ENCODE data around the gene RIT2. TPM values are rescaled to one million over a fixed set of nuclear protein-coding genes. Genes with fewer than 3 reads are reported as not detected.

The RIT2 gene
- polyA plus RNA-seq, 1 donor from 2014 or later, result 1.1 TPM

DNA sequence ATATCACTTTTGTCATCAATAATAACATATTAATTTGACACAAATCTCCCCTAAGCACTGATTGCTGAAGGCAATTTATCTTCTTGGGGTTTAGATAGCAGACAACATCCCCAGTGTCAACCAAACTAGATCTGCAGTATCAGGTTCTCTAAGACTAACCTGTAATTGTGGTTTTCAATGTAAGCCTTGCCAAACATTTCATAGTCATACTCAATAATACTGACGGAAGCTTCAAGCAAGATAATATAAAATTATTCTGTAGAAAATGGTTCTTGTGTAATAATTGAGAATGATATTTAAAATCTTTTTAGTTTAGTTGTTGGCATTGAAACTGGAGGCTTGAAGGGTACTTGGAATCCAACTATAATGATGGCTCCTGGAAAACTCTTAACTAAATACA lies 186.3 kb downstream of the RIT2 start:
- H4K20me1 ChIP-seq (ENCODE audit: insufficient read depth), result no peaks in the 10 kb centered on the region
- H3K36me3 ChIP-seq (ENCODE audit: insufficient read depth, low read length), result no peaks in the 10 kb centered on the region
- no peak overlapping the region for H3K9ac ChIP-seq (ENCODE audit: low read length)
- H3F3A ChIP-seq (ENCODE audit: insufficient read depth, low read length, poor library complexity, severe bottlenecking), result no peaks in the 10 kb centered on the region
- H3K4me3 ChIP-seq (ENCODE audit: low read length), result no peak overlapping the region
- no peaks in the 10 kb centered on the region for H3K9me3 ChIP-seq (ENCODE audit: low read length)
- H3K27ac ChIP-seq (ENCODE audit: low read length), result no peak overlapping the region
- TF ChIP-seq RAD21 (conservative IDR thresholded peaks at IDR 0.05), result no peak
- TF ChIP-seq TAF1 (IDR thresholded peaks at IDR 0.05; ENCODE audit: low read depth), result no peak
- TF ChIP-seq MXI1 (conservative IDR thresholded peaks at IDR 0.05; ENCODE audit: poor library complexity, severe bottlenecking), result no peak
- no peak for TF ChIP-seq EZH2 (IDR thresholded peaks at IDR 0.05; ENCODE audit: borderline replicate concordance, insufficient read depth, low read length, poor library complexity, severe bottlenecking)
- TF ChIP-seq CTCF (IDR thresholded peaks at IDR 0.05; ENCODE audit: poor library complexity, severe bottlenecking), result no peak
- H3K79me2 ChIP-seq (replicated peaks; ENCODE audit: insufficient read depth, low read length), result no peaks in the 10 kb centered on the region
- no peaks in the 10 kb centered on the region for H3K27me3 ChIP-seq (ENCODE audit: insufficient read depth, low read depth, low read length)
- no peak overlapping the region for H3K4me2 ChIP-seq (ENCODE audit: low read length)
- no peak overlapping the region for H2AFZ ChIP-seq (ENCODE audit: low read depth, low read length)
- H3K9me2 ChIP-seq (ENCODE audit: insufficient read depth, low read length), result no peaks in the 10 kb centered on the region

- Histone ChIP-seq H3F3A (ENCODE audit: insufficient read depth, low read length, poor library complexity, severe bottlenecking) (no peaks in the 10 kb centered on the region), H3K27me3 (ENCODE audit: insufficient read depth, low read depth, low read length) (no peaks in the 10 kb centered on the region), H3K4me2 (ENCODE audit: low read length) (no peak overlapping the region), H3K79me2 (replicated peaks; ENCODE audit: insufficient read depth, low read length) (no peaks in the 10 kb centered on the region), H3K4me3 (ENCODE audit: low read length) (no peak overlapping the region), H3K9ac (ENCODE audit: low read length) (no peak overlapping the region), H3K27ac (ENCODE audit: low read length) (no peak overlapping the region), H4K20me1 (ENCODE audit: insufficient read depth) (no peaks in the 10 kb centered on the region), H3K9me2 (ENCODE audit: insufficient read depth, low read length) (no peaks in the 10 kb centered on the region), H3K9me3 (ENCODE audit: low read length) (no peaks in the 10 kb centered on the region), H2AFZ (ENCODE audit: low read depth, low read length) (no peak overlapping the region), H3K36me3 (ENCODE audit: insufficient read depth, low read length) (no peaks in the 10 kb centered on the region)
- TF ChIP-seq EP300 (conservative IDR thresholded peaks at IDR 0.05; ENCODE audit: poor library complexity, severe bottlenecking), result no peak
- no peak for TF ChIP-seq RAD21 (conservative IDR thresholded peaks at IDR 0.05)
- TF ChIP-seq REST (IDR thresholded peaks at IDR 0.05; ENCODE audit: borderline replicate concordance), result no peak
- TF ChIP-seq CTCF (IDR thresholded peaks at IDR 0.05; ENCODE audit: poor library complexity, severe bottlenecking), result no peak
- TF ChIP-seq SMC3 (conservative IDR thresholded peaks at IDR 0.05; ENCODE audit: poor library complexity), result no peak
- TF ChIP-seq MXI1 (conservative IDR thresholded peaks at IDR 0.05; ENCODE audit: poor library complexity, severe bottlenecking), result no peak
- TF ChIP-seq TAF1 (IDR thresholded peaks at IDR 0.05; ENCODE audit: low read depth), result no peak
- no peak for TF ChIP-seq EZH2 (IDR thresholded peaks at IDR 0.05; ENCODE audit: borderline replicate concordance, insufficient read depth, low read length, poor library complexity, severe bottlenecking)
- TF ChIP-seq POLR2AphosphoS5 (IDR thresholded peaks at IDR 0.05), result no peak
Measured at GRCh38 chr18:42925036-42925435, 190.4 kb downstream of the RIT2 start.
